WTC11 (cell line): Measurements from ENCODE around the gene TFB1M. TPM values are rescaled to one million over a fixed set of nuclear protein-coding genes. Genes with fewer than 3 reads are reported as not detected.
A peak's percentile ranks its signal among the peaks of the same experiment; 100 is the strongest.

Experiments
- ATAC-seq: fragments of 200-7000 bp; cut with Tn5 transposase; 2 replicates; pipeline ENCODE4 v1.10.0; 2021; ENCODE audit warnings: mild to moderate bottlenecking, moderate library complexity
- CTCF ChIA-PET: fragments of 300-600 bp; sonication (Branson Sonifier 250); formaldehyde crosslinking; loops from one replicate; lab custom pipeline; 2021; ENCODE audit warnings: antibody characterized with exemption; lab: Charles Lee
- POLR2A ChIA-PET: fragments of 350-600 bp; sonication (Branson Sonifier 250); formaldehyde crosslinking; loops from one replicate; lab custom pipeline; 2021; ENCODE audit warnings: antibody characterized with exemption; lab: Charles Lee
- DNase-seq: peaks from one replicate; pipeline ENCODE4 v3.0.0; 2021; ENCODE audit warnings: low spot score
- H3K27ac Mint-ChIP-seq: 2 replicates; pipeline ENCODE4 v1.8.0; 2021; ENCODE audit warnings: mixed read lengths
- H3K27me3 Mint-ChIP-seq: 2 replicates; pipeline ENCODE4 v1.8.0; 2021; ENCODE audit warnings: low read depth, mild to moderate bottlenecking, moderate library complexity, mixed read lengths
- H3K36me3 Mint-ChIP-seq: 2 replicates; pipeline ENCODE4 v1.8.0; 2021; ENCODE audit warnings: mixed read lengths
- H3K4me1 Mint-ChIP-seq: 2 replicates; pipeline ENCODE4 v1.8.0; 2022; ENCODE audit warnings: mixed read lengths
- H3K4me3 Mint-ChIP-seq: 2 replicates; pipeline ENCODE4 v1.8.0; 2021; ENCODE audit warnings: mild to moderate bottlenecking, moderate library complexity, mixed read lengths
- H3K9me3 Mint-ChIP-seq: 2 replicates; pipeline ENCODE4 v1.8.0; 2021; ENCODE audit warnings: mixed read lengths
- CREM ChIP-seq: sonication (generic); formaldehyde crosslinking; IDR thresholded peaks from 2 replicates; pipeline ENCODE4 v1.8.1; 2022; ENCODE audit warnings: mild to moderate bottlenecking, missing genetic modification reagents, moderate library complexity
- CTCF ChIP-seq: fragments of 200-600 bp; IDR thresholded peaks from 2 replicates; pipeline ENCODE4 v1.8.0; 2022; ENCODE audit warnings: antibody characterized with exemption
- FOXJ3 ChIP-seq: sonication (generic); formaldehyde crosslinking; IDR thresholded peaks from 2 replicates; pipeline ENCODE4 v1.9.0; 2021; ENCODE audit warnings: missing genetic modification reagents, mild to moderate bottlenecking, borderline replicate concordance
- FOXP4 ChIP-seq: sonication (generic); formaldehyde crosslinking; IDR thresholded peaks from 2 replicates; pipeline ENCODE4 v1.8.0; 2022; ENCODE audit warnings: mild to moderate bottlenecking, missing genetic modification reagents
- GABPB1 ChIP-seq: sonication (generic); formaldehyde crosslinking; IDR thresholded peaks from 2 replicates; pipeline ENCODE4 v1.8.1; 2023; ENCODE audit warnings: mild to moderate bottlenecking, missing genetic modification reagents
- MXD4 ChIP-seq: fragments of 250-450 bp; sonication (Bioruptor Pico); IDR thresholded peaks from 2 replicates; pipeline ENCODE4 v1.8.0; 2021; ENCODE audit warnings: mild to moderate bottlenecking, moderate library complexity, borderline replicate concordance
- NR2C2 ChIP-seq: sonication (generic); formaldehyde crosslinking; IDR thresholded peaks from 2 replicates; pipeline ENCODE4 v1.8.0; 2022; ENCODE audit warnings: mild to moderate bottlenecking, missing genetic modification reagents
- PREB ChIP-seq: sonication (generic); formaldehyde crosslinking; IDR thresholded peaks from 2 replicates; pipeline ENCODE4 v1.8.1; 2022; ENCODE audit warnings: mild to moderate bottlenecking, missing genetic modification reagents, moderate library complexity, borderline replicate concordance
- SMAD3 ChIP-seq: sonication (generic); formaldehyde crosslinking; IDR thresholded peaks from 2 replicates; pipeline ENCODE4 v1.8.0; 2022; ENCODE audit warnings: missing genetic modification reagents, mild to moderate bottlenecking, borderline replicate concordance
- SOX15 ChIP-seq: fragments of 250-450 bp; sonication (Bioruptor Pico); IDR thresholded peaks from 2 replicates; pipeline ENCODE4 v1.9.0; 2021; ENCODE audit warnings: mild to moderate bottlenecking
- TEAD4 ChIP-seq: sonication (generic); formaldehyde crosslinking; IDR thresholded peaks from 2 replicates; pipeline ENCODE4 v1.8.0; 2022; ENCODE audit warnings: mild to moderate bottlenecking, missing genetic modification reagents
- TP53 ChIP-seq: sonication (generic); formaldehyde crosslinking; IDR thresholded peaks from 2 replicates; pipeline ENCODE4 v1.8.1; 2023; ENCODE audit warnings: mild to moderate bottlenecking, missing genetic modification reagents
- ZBTB21 ChIP-seq: sonication (generic); formaldehyde crosslinking; IDR thresholded peaks from 2 replicates; pipeline ENCODE4 v1.8.1; 2023; ENCODE audit warnings: mild to moderate bottlenecking, missing genetic modification reagents, borderline replicate concordance
- total RNA-seq: library from RNA; stranded (reverse); gene quantifications from 3 replicates; pipeline ENCODE4 v1.2.3, GENCODE V29; 2021
- TF ChIP-seq, protein P1 (sequence below): sonication (generic); formaldehyde crosslinking; IDR thresholded peaks from 2 replicates; pipeline ENCODE4 v1.8.0; 2023; ENCODE audit warnings: missing genetic modification reagents
- TF ChIP-seq, protein P2 (sequence below): fragments of 250-450 bp; sonication (Bioruptor Pico); IDR thresholded peaks from 2 replicates; pipeline ENCODE4 v2.1.2; 2022; ENCODE audit warnings: mild to moderate bottlenecking, moderate library complexity
- TF ChIP-seq, protein P3 (sequence below): sonication (generic); formaldehyde crosslinking; IDR thresholded peaks from 2 replicates; pipeline ENCODE4 v1.8.1; 2023; ENCODE audit warnings: mild to moderate bottlenecking, moderate library complexity, missing genetic modification reagents

TFB1M gene
- total RNA-seq, 1 experiment from 2014 or later: 41.8 TPM

- ChIA-PET CTCF (no interaction called here), POLR2A (no interaction called here)
- ATAC-seq: no peak
- Mint-ChIP-seq H3K36me3 (peaks cover 12% of the 10 kb centered on the region), H3K27me3 (no peaks in the 10 kb centered on the region; the same call in 1 of the 2 replicates)
- TF ChIP-seq, protein P1, sequence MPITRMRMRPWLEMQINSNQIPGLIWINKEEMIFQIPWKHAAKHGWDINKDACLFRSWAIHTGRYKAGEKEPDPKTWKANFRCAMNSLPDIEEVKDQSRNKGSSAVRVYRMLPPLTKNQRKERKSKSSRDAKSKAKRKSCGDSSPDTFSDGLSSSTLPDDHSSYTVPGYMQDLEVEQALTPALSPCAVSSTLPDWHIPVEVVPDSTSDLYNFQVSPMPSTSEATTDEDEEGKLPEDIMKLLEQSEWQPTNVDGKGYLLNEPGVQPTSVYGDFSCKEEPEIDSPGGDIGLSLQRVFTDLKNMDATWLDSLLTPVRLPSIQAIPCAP (CRISPR knock-in tag): no peak
- no peak for TF ChIP-seq CTCF
- no peak for TF ChIP-seq FOXJ3
- no peak for TF ChIP-seq FOXP4 (CRISPR knock-in tag)
- TF ChIP-seq, protein P2, sequence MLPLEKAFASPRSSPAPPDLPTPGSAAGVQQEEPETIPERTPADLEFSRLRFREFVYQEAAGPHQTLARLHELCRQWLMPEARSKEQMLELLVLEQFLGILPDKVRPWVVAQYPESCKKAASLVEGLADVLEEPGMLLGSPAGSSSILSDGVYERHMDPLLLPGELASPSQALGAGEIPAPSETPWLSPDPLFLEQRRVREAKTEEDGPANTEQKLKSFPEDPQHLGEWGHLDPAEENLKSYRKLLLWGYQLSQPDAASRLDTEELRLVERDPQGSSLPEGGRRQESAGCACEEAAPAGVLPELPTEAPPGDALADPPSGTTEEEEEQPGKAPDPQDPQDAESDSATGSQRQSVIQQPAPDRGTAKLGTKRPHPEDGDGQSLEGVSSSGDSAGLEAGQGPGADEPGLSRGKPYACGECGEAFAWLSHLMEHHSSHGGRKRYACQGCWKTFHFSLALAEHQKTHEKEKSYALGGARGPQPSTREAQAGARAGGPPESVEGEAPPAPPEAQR (CRISPR knock-in tag): no peak
- TF ChIP-seq, all 79 proteins: peak for 0
- Mint-ChIP-seq H3K4me1 (no peaks in the 10 kb centered on the region), H3K4me3 (no peak overlapping the region), H3K9me3 (peaks cover 48% of the 10 kb centered on the region), H3K27ac (no peak overlapping the region)
- DNase-seq: no peak
Measured at GRCh38 chr6:155346957-155347356, 32.7 kb upstream of the TFB1M start.

DNA sequence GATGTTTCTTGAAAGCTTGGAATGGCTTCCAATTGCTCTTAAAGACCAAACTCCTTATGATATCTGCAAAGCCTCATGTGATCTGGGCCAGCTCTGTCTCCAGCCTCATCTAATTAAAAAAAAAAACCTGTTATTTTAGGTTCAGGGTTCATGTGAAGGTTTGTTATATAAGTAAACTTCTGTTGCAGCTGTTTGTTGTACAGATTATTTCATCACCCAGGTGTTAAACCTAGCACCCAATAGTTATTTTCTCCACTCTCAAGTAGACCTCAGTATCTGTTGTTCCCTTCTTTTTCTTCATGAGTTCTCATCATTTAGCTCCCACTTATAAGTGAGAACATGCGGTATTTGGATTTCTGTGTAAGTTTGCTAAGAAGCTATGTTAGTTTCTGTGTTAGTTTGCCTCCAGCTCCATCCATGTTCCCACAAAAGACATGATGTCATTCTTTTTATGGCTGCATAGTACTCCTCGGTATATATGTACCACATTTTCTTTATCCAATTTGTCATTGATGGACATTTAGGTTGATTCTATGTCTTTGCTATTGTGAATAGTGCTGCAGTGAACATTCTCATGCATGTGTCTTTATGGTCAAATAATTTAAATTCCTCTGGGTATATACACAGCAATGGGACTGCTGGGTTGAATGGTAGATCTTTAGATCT lies 30.2 kb upstream of the TFB1M start:
- POLR2A ChIA-PET: no interaction called here
- Mint-ChIP-seq H3K4me3 (no peak overlapping the region), H3K27me3 (no peaks in the 10 kb centered on the region; the same call in 1 of the 2 replicates), H3K36me3 (peaks cover 15% of the 10 kb centered on the region), H3K27ac (no peak overlapping the region), H3K4me1 (no peaks in the 10 kb centered on the region), H3K9me3 (peaks cover 51% of the 10 kb centered on the region)
- DNase-seq (no peak), ATAC-seq (no peak)
- TF ChIP-seq GABPB1 (CRISPR knock-in tag): peak; percentile 37; the same call in 1 of the 2 replicates
- no peak for TF ChIP-seq NR2C2 (CRISPR knock-in tag)
- CTCF ChIA-PET: no interaction called here

DNA sequence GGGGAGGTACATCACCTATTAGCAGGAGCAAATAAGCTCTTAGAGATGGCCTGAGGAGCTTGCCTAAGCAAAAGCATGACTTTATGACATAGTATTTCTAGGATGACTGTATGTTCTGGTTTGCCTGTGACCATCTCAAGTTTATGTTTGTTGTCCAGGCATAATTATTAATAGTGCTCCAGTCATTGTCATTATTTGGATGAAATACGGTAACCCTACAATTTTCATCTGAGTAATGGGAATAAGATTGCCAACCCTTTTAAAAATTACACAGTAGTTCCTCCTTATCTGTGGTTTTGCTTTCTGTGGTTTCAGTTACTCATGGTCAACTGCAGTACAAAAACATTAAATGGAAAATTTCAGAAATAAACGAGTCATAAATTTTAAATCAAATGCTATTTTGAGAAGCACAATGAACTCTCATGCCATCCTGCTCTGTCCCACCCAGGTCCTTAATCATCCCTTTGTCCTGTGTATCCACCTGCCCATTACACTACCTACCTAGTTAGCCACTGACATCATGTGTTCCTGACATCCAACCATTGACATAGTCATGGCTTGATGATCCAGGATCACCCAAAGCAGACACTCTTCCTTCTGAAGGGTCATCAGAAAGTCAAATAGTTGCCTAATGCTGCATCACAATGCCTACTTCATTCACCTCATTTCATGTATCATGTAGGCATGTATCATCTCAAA lies 27.0 kb upstream of the TFB1M start:
- peaks cover 11% of the 10 kb centered on the region for H3K36me3 Mint-ChIP-seq
- H3K4me3 Mint-ChIP-seq: no peak overlapping the region
- H3K9me3 Mint-ChIP-seq: peaks cover 33% of the 10 kb centered on the region
- no peak for ATAC-seq
- POLR2A ChIA-PET: no interaction called here
- H3K4me1 Mint-ChIP-seq: no peaks in the 10 kb centered on the region
- TF ChIP-seq TP53 (CRISPR knock-in tag) (no peak), SMAD3 (CRISPR knock-in tag) (no peak), TEAD4 (CRISPR knock-in tag) (no peak), PREB (CRISPR knock-in tag) (no peak), MXD4 (CRISPR knock-in tag) (no peak), SOX15 (CRISPR knock-in tag) (no peak), CREM (CRISPR knock-in tag) (no peak), ZBTB21 (no peak), FOXP4 (CRISPR knock-in tag) (no peak)
- TF ChIP-seq, protein P3, sequence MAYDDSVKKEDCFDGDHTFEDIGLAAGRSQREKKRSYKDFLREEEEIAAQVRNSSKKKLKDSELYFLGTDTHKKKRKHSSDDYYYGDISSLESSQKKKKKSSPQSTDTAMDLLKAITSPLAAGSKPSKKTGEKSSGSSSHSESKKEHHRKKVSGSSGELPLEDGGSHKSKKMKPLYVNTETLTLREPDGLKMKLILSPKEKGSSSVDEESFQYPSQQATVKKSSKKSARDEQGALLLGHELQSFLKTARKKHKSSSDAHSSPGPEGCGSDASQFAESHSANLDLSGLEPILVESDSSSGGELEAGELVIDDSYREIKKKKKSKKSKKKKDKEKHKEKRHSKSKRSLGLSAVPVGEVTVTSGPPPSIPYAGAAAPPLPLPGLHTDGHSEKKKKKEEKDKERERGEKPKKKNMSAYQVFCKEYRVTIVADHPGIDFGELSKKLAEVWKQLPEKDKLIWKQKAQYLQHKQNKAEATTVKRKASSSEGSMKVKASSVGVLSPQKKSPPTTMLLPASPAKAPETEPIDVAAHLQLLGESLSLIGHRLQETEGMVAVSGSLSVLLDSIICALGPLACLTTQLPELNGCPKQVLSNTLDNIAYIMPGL (CRISPR knock-in tag): no peak
- TF ChIP-seq, all 79 proteins: peak for 0
- DNase-seq: no peak
- no peaks in the 10 kb centered on the region; the same call in none of the 2 replicates for H3K27me3 Mint-ChIP-seq
- CTCF ChIA-PET: interaction anchor here (1.4 kb wide), 1 partner anchor 164 kb away, joined by 3 read pairs; no protein-coding TSS in a partner anchor
- H3K27ac Mint-ChIP-seq: no peak overlapping the region
